Mammary epithelial cell (primary cell): ENCODE results near the gene GAGE13.
"Not testable (repeated sequence)": the region's sequence is repeated elsewhere in the genome, so short reads cannot be mapped to it uniquely, and the experiment has no call there.

Experiments
- EZH2 ChIP-seq: IDR thresholded peaks from 2 replicates; pipeline ENCODE4 v1.6.1; 2012; ENCODE audit warnings: low read length, inconsistent platforms, borderline replicate concordance
- TF ChIP-seq, protein P1 (sequence below), 2 donors: IDR thresholded peaks in 1 of 2; conservative IDR thresholded peaks in 1 of 2; 2 replicates each; pipeline ENCODE4 v1.5.1; 2011 to 2012; ENCODE audit warnings: inconsistent platforms in 2 of 2, low read length in 2 of 2, mild to moderate bottlenecking in 2 of 2, control low read depth in 1 of 2, low read depth in 1 of 2; ENCODE audit not compliant: insufficient read depth in 1 of 2; ENCODE audit errors: extremely low read depth in 1 of 2

DNA sequence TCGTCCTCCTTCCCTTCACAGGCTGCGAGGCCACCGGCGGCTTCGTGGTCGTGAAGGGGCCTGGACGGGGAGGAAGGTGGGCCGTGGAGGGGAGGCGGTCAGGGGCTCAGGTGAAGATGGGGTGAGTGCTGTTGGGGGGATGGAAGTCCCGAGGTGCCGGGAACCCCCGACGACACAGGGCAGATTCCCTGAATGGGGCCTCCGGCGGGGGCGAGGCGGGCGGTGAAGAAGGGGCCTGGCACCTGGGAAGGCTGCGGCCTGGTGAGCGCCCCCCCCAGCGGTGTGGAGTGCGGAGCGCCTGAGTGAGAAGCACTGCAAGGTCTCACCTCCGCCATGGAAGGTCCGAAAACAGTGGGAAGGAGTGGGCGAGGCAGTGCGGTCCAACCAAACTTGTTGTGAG is 9.1 kb upstream of the GAGE13 start:
- TF ChIP-seq, protein P1, sequence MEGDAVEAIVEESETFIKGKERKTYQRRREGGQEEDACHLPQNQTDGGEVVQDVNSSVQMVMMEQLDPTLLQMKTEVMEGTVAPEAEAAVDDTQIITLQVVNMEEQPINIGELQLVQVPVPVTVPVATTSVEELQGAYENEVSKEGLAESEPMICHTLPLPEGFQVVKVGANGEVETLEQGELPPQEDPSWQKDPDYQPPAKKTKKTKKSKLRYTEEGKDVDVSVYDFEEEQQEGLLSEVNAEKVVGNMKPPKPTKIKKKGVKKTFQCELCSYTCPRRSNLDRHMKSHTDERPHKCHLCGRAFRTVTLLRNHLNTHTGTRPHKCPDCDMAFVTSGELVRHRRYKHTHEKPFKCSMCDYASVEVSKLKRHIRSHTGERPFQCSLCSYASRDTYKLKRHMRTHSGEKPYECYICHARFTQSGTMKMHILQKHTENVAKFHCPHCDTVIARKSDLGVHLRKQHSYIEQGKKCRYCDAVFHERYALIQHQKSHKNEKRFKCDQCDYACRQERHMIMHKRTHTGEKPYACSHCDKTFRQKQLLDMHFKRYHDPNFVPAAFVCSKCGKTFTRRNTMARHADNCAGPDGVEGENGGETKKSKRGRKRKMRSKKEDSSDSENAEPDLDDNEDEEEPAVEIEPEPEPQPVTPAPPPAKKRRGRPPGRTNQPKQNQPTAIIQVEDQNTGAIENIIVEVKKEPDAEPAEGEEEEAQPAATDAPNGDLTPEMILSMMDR (conservative IDR thresholded peaks at IDR 0.05 in 1 of 2, IDR thresholded peaks at IDR 0.05 in 1 of 2; ENCODE audit: extremely low read depth in 1 of 2, insufficient read depth in 1 of 2, low read depth in 1 of 2, low read length in 2 of 2): not testable (repeated sequence)
- TF ChIP-seq EZH2: not testable (repeated sequence)
